ENCODE data around the gene CD93. TPM values are rescaled to one million over a fixed set of nuclear protein-coding genes. Genes with fewer than 3 reads are reported as not detected.

The CD93 gene
- total RNA-seq, 1 donor from 2014 or later = 112 TPM

- DNase-seq = no peak
Measured at GRCh38 chr20:23059001-23059400, 27.1 kb downstream of the CD93 start.

- DNase-seq = no peak
Measured at GRCh38 chr20:23058240-23058639, 27.9 kb downstream of the CD93 start.

- DNase-seq = no peak
Measured at GRCh38 chr20:23052904-23053303, 33.2 kb downstream of the CD93 start.

- peak; percentile 95 for DNase-seq
Measured at GRCh38 chr20:23050847-23051627, 35.1 kb downstream of the CD93 start.

- no peak for DNase-seq
Measured at GRCh38 chr20:23050076-23050838, 35.9 kb downstream of the CD93 start.

- DNase-seq = peak; percentile 58
Measured at GRCh38 chr20:23049201-23050075, 36.7 kb downstream of the CD93 start, which contains the start of gene THBD. Gene THBD (minus strand): TSS chr20:23049672. CDS start chr20:23049504, 168 bp downstream.

- peak; percentile 56 for DNase-seq
Measured at GRCh38 chr20:23048283-23049200, 37.6 kb downstream of the CD93 start.

- no peak for DNase-seq
Measured at GRCh38 chr20:23047738-23048214, 38.3 kb downstream of the CD93 start.

- no peak for DNase-seq
Measured at GRCh38 chr20:23047001-23047737, 39.0 kb downstream of the CD93 start.

- no peak for DNase-seq
Measured at GRCh38 chr20:23046431-23046830, 39.7 kb downstream of the CD93 start.

- no peak for DNase-seq
Measured at GRCh38 chr20:23043376-23043775, 42.7 kb downstream of the CD93 start.

GRCh38 chr20:23042270-23042669 lies 43.9 kb downstream of the CD93 start:
- DNase-seq = no peak

- DNase-seq = no peak
Measured at GRCh38 chr20:23039885-23040508, 46.1 kb downstream of the CD93 start.

- no peak for DNase-seq
Measured at GRCh38 chr20:23039136-23039875, 46.8 kb downstream of the CD93 start.

- no peak for DNase-seq
Measured at GRCh38 chr20:23037017-23037481, 49.1 kb downstream of the CD93 start.

- DNase-seq = no peak
Measured at GRCh38 chr20:23036371-23036770, 49.8 kb downstream of the CD93 start.

- DNase-seq = no peak
Measured at GRCh38 chr20:23035731-23036130, 50.4 kb downstream of the CD93 start.

- DNase-seq = no peak
Measured at GRCh38 chr20:23034721-23035671, 51.1 kb downstream of the CD93 start, which contains the start of gene SSTR4. Gene SSTR4 (plus strand): TSS chr20:23035312. CDS start chr20:23035484, 172 bp downstream.

All from tongue (tissue), 2 donors.